Hepatocyte (in vitro differentiated cells): ENCODE results near the gene TEX44. TPM values are rescaled to one million over a fixed set of nuclear protein-coding genes. Genes with fewer than 3 reads are reported as not detected.

ENCODE experiments used
- DNase-seq: peaks from one replicate; pipeline ENCODE4 v3.0.0-alpha.2; 2016; ENCODE audit warnings: low spot score
- H2AFZ ChIP-seq: fragments of 200-600 bp; sonication (generic); 2 replicates; pipeline ENCODE4 v1.6.0; 2016; ENCODE audit warnings: antibody characterized with exemption, mild to moderate bottlenecking
- H3K27ac ChIP-seq: fragments of 200-600 bp; sonication (generic); 2 replicates; pipeline ENCODE4 v1.5.1; 2016; ENCODE audit warnings: mild to moderate bottlenecking
- H3K27me3 ChIP-seq: fragments of 200-600 bp; sonication (generic); 2 replicates; pipeline ENCODE4 v1.6.1; 2016
- H3K36me3 ChIP-seq: fragments of 200-600 bp; sonication (generic); replicated peaks from 2 replicates; pipeline ENCODE4 v1.5.1; 2016; ENCODE audit warnings: low read depth; ENCODE audit not compliant: insufficient read depth
- H3K4me1 ChIP-seq: fragments of 200-600 bp; sonication (generic); 2 replicates; pipeline ENCODE4 v1.5.1; 2016; ENCODE audit warnings: mild to moderate bottlenecking, moderate library complexity; ENCODE audit not compliant: insufficient read depth
- H3K4me2 ChIP-seq: fragments of 200-600 bp; sonication (generic); 2 replicates; pipeline ENCODE4 v1.6.0; 2016
- H3K4me3 ChIP-seq: fragments of 200-600 bp; sonication (generic); 2 replicates; pipeline ENCODE4 v1.5.1; 2016; ENCODE audit warnings: mild to moderate bottlenecking
- H3K79me2 ChIP-seq: fragments of 200-600 bp; sonication (generic); 2 replicates; pipeline ENCODE4 v1.6.0; 2017; ENCODE audit warnings: mild to moderate bottlenecking
- H3K9me2 ChIP-seq: fragments of 200-600 bp; sonication (generic); replicated peaks from 2 replicates; pipeline ENCODE4 v1.6.0; 2017; ENCODE audit warnings: mild to moderate bottlenecking; ENCODE audit not compliant: insufficient read depth
- H3K9me3 ChIP-seq: fragments of 200-600 bp; sonication (generic); 2 replicates; pipeline ENCODE4 v1.5.1; 2016; ENCODE audit warnings: low read depth, mild to moderate bottlenecking
- H4K20me1 ChIP-seq: fragments of 200-600 bp; sonication (generic); 2 replicates; pipeline ENCODE4 v1.6.0; 2016; ENCODE audit warnings: mild to moderate bottlenecking; ENCODE audit not compliant: insufficient read depth, poor library complexity, severe bottlenecking
- EZH2 ChIP-seq: fragments of 200-600 bp; sonication (generic); IDR thresholded peaks from 2 replicates; pipeline ENCODE4 v1.6.1; 2016; ENCODE audit warnings: antibody characterized with exemption, mild to moderate bottlenecking, borderline replicate concordance
- EZH2phosphoT487 ChIP-seq: fragments of 200-600 bp; sonication (generic); IDR thresholded peaks from one replicate; pipeline ENCODE4 v1.6.1; 2018; ENCODE audit warnings: antibody characterized with exemption, mild to moderate bottlenecking, low read depth, moderate library complexity; ENCODE audit not compliant: unreplicated experiment, severe bottlenecking
- WGBS: methylation state at CpG from one replicate; pipeline ENCODE4 v1.1.6; 2016; ENCODE audit warnings: low lambda C conversion rate; ENCODE audit errors: missing lambda C conversion rate; 5-methylcytosine and 5-hydroxymethylcytosine counted together
- polyA plus RNA-seq: library from polyadenylated mRNA; unstranded; fragments of >200 nt; fragmentation: Nextera tagmentation; extraction: Ambion mirVana; gene quantifications from 2 replicates; pipeline ENCODE4 v1.2.1, GENCODE V29; 2016
- total RNA-seq: library from RNA; depleted of rRNA; stranded (reverse); fragments of >200 nt; gene quantifications from 2 replicates; pipeline ENCODE4 v1.2.3, GENCODE V29; 2014
- TF ChIP-seq, protein P1 (sequence below): fragments of 200-600 bp; sonication (generic); IDR thresholded peaks from 2 replicates; pipeline ENCODE4 v1.5.1; 2016; ENCODE audit warnings: antibody characterized with exemption, mild to moderate bottlenecking; ENCODE audit not compliant: poor library complexity

Gene TEX44
- total and polyA plus RNA-seq, 2 experiments from 2014 or later = not detected

DNA sequence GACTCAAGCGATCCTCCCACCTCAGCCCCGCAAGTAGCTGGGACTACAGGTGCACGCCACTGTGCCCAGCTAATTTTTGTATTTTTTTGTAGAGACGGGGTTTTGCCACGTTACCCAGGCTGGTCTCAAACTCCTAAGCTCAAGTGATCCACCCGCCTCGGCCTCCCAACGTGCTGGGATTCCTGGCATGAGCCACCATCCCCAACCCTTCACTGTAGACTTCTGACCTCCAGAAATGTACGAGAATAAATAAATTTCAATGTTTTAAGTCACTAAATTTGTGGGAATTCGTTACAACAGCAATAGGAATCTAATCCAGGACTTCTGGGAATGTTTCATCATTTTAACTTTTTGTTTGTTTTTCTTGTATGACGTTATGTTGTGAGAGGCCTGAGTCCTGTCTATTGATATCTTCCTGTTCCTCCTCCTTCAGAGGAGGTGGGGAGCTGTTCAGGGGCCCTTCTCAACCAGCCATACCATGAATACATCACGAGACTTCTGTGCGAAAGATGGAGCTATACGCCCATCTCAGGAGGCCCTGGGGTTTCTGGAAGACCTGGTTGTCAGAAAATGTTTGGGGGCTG, 40.0 kb downstream of the TEX44 start:
- Histone ChIP-seq H3K36me3 (no peaks in the 10 kb centered on the region), H3K9me2 (no peaks in the 10 kb centered on the region), H3K9me3 (no peaks in the 10 kb centered on the region), H2AFZ (no peak overlapping the region), H3K27me3 (no peaks in the 10 kb centered on the region), H4K20me1 (no peaks in the 10 kb centered on the region), H3K4me2 (no peak overlapping the region), H3K4me3 (no peak overlapping the region), H3K4me1 (peaks cover 7% of the 10 kb centered on the region), H3K27ac (no peak overlapping the region), H3K79me2 (no peaks in the 10 kb centered on the region)
- no peak for TF ChIP-seq EZH2
- TF ChIP-seq, protein P1, sequence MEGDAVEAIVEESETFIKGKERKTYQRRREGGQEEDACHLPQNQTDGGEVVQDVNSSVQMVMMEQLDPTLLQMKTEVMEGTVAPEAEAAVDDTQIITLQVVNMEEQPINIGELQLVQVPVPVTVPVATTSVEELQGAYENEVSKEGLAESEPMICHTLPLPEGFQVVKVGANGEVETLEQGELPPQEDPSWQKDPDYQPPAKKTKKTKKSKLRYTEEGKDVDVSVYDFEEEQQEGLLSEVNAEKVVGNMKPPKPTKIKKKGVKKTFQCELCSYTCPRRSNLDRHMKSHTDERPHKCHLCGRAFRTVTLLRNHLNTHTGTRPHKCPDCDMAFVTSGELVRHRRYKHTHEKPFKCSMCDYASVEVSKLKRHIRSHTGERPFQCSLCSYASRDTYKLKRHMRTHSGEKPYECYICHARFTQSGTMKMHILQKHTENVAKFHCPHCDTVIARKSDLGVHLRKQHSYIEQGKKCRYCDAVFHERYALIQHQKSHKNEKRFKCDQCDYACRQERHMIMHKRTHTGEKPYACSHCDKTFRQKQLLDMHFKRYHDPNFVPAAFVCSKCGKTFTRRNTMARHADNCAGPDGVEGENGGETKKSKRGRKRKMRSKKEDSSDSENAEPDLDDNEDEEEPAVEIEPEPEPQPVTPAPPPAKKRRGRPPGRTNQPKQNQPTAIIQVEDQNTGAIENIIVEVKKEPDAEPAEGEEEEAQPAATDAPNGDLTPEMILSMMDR = no peak
- TF ChIP-seq EZH2phosphoT487 = no peak
- WGBS = 80% methylated on average over 14 of the region's 14 CpGs
- no peak for DNase-seq

DNA sequence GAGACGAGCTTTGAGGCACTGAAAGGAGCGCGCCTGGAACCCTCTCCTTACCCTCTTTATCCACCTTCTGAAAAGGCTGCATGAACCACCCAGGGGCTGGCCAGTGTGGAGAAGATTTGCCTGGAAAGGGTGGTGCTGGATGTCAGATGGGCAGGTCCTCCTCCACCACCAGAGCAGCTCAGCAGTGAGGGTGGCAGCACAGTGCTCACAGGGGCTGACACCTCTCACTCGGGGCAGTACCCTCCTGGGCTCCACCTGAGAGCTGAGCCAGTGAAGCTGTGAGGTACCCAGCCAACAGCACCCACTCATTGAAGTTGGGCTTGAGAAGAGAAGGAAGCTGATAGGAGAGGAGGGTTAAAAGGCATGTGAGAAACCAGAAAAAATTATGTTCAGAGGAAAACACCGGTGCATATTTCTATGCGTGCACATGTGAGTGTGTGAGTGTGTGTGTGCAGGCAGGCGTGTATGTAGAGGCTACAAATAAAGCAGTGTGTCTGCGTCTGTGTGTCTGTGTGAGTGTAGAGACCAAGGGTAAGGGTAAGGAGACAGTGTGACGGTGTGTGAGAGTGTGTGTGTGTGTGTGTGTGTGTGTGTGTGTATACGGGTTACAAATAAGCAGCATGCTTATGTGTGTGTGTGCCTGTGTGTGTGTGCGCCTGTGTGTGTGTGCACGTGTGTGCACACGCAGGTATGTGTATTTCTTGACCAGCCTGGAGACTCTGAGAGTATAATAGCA, 40.7 kb downstream of the TEX44 start:
- Histone ChIP-seq H3K27ac (no peak overlapping the region), H3K4me2 (no peak overlapping the region), H4K20me1 (no peaks in the 10 kb centered on the region), H3K79me2 (no peaks in the 10 kb centered on the region), H3K4me1 (no peaks in the 10 kb centered on the region), H3K9me2 (no peaks in the 10 kb centered on the region), H3K9me3 (no peaks in the 10 kb centered on the region), H2AFZ (no peak overlapping the region), H3K36me3 (no peaks in the 10 kb centered on the region), H3K27me3 (no peaks in the 10 kb centered on the region), H3K4me3 (no peak overlapping the region)
- TF ChIP-seq, protein P1 = no peak
- TF ChIP-seq EZH2phosphoT487 = no peak
- no peak for TF ChIP-seq EZH2
- DNase-seq = no peak
- WGBS = 89% methylated on average over 13 of the region's 13 CpGs

DNA sequence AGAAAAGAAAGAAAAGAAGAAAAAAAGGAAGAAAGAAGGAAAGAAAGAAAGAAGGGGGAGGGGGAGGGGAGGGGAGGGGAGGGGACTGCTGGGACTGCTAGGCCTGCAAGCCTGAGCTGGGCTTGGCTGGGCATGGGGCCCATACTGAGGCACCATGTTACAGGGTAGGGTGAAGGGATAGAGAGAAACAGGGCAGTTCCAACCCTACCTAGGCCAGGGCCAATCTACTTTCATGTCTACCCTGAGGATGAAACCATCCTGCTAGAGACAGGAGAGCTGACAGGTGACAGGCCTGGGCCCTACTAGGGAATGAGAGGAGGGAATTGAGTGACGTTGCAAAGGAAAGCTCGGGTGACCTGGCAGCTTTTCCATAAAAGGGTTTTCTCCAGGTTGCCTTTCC, 41.7 kb downstream of the TEX44 start:
- Histone ChIP-seq H3K4me1 (no peaks in the 10 kb centered on the region), H3K27me3 (no peaks in the 10 kb centered on the region), H3K4me2 (no peak overlapping the region), H3K36me3 (no peaks in the 10 kb centered on the region), H4K20me1 (no peaks in the 10 kb centered on the region), H2AFZ (no peak overlapping the region), H3K9me2 (no peaks in the 10 kb centered on the region), H3K27ac (no peak overlapping the region), H3K79me2 (no peaks in the 10 kb centered on the region), H3K9me3 (no peaks in the 10 kb centered on the region), H3K4me3 (no peak overlapping the region)
- TF ChIP-seq EZH2phosphoT487 (no peak), EZH2 (no peak)
- TF ChIP-seq, protein P1 = no peak
- no peak for DNase-seq
- WGBS = 89% methylated on average over 2 of the region's 2 CpGs
